EH (cell line): ENCODE measurements around the gene COG6.

Source experiments
- DNase-seq: peaks from one replicate; pipeline ENCODE4 v3.0.0-alpha.2; 2015; ENCODE audit warnings: low read depth

Gene COG6

GRCh38 chr13:39655569-39656324 lies at the start of gene COG6:
Gene COG6 (plus strand): TSS chr13:39655662. CDS start chr13:39655727, 65 bp downstream.
- DNase-seq: peak; percentile 83

- DNase-seq: no peak
Observed at GRCh38 chr13:39605677-39606320, 49.7 kb upstream of the COG6 start.

GRCh38 chr13:39607876-39608275 lies 47.6 kb upstream of the COG6 start:
- DNase-seq: no peak

- peak; percentile 73 for DNase-seq
Observed at GRCh38 chr13:39612023-39612637, 43.3 kb upstream of the COG6 start.

- DNase-seq: peak; percentile 75
Observed at GRCh38 chr13:39616087-39616694, 39.3 kb upstream of the COG6 start.

GRCh38 chr13:39618561-39618960 lies 36.9 kb upstream of the COG6 start:
- DNase-seq: no peak

GRCh38 chr13:39623466-39623865 lies 32.0 kb upstream of the COG6 start:
- DNase-seq: no peak

GRCh38 chr13:39631307-39631706 lies 24.2 kb upstream of the COG6 start:
- no peak for DNase-seq

GRCh38 chr13:39632994-39633393 lies 22.5 kb upstream of the COG6 start:
- DNase-seq: no peak

GRCh38 chr13:39635564-39635963 lies 19.9 kb upstream of the COG6 start:
- no peak for DNase-seq

GRCh38 chr13:39637890-39638289 lies 17.6 kb upstream of the COG6 start:
- no peak for DNase-seq

- no peak for DNase-seq
Observed at GRCh38 chr13:39641645-39642044, 13.8 kb upstream of the COG6 start.

GRCh38 chr13:39646122-39646521 lies 9.3 kb upstream of the COG6 start:
- DNase-seq: no peak

GRCh38 chr13:39655041-39655568 lies 357 bp upstream of the COG6 start:
- no peak for DNase-seq

GRCh38 chr13:39656325-39656677 lies 839 bp downstream of the COG6 start:
- DNase-seq: no peak

- DNase-seq: no peak
Observed at GRCh38 chr13:39663508-39663907, 8.0 kb downstream of the COG6 start.

- no peak for DNase-seq
Observed at GRCh38 chr13:39663958-39664357, 8.5 kb downstream of the COG6 start.

- no peak for DNase-seq
Observed at GRCh38 chr13:39665763-39666162, 10.3 kb downstream of the COG6 start.

GRCh38 chr13:39670445-39670844 lies 15.0 kb downstream of the COG6 start:
- no peak for DNase-seq

- DNase-seq: no peak
Observed at GRCh38 chr13:39672378-39673132, 17.1 kb downstream of the COG6 start.

- no peak for DNase-seq
Observed at GRCh38 chr13:39675904-39676303, 20.4 kb downstream of the COG6 start.

GRCh38 chr13:39676315-39676876 lies 20.9 kb downstream of the COG6 start:
- peak; percentile 58 for DNase-seq
